Measurements from ENCODE around the gene SLC2A11.

SLC2A11 gene

GRCh38 chr22:23857606-23858483, at the start of gene SLC2A11:
SLC2A11 (plus strand) TSS chr22:23857875; CDS start chr22:23858000, 125 bp downstream.
- peak; percentile 95 to 96 for DNase-seq

GRCh38 chr22:23812378-23812777, 45.3 kb upstream of the SLC2A11 start:
- DNase-seq = no peak

- no peak for DNase-seq
Observed at GRCh38 chr22:23815541-23816155, 42.0 kb upstream of the SLC2A11 start.

- no peak for DNase-seq
Observed at GRCh38 chr22:23816156-23816976, 41.3 kb upstream of the SLC2A11 start.

GRCh38 chr22:23817146-23817545, 40.5 kb upstream of the SLC2A11 start:
- DNase-seq = no peak

GRCh38 chr22:23818541-23818940, 39.1 kb upstream of the SLC2A11 start:
- DNase-seq = no peak

- no peak for DNase-seq
Observed at GRCh38 chr22:23820748-23821211, 36.9 kb upstream of the SLC2A11 start.

GRCh38 chr22:23822101-23822671, 35.5 kb upstream of the SLC2A11 start:
- no peak for DNase-seq

GRCh38 chr22:23823331-23823791, 34.3 kb upstream of the SLC2A11 start:
- no peak for DNase-seq

- DNase-seq = no peak
Observed at GRCh38 chr22:23824476-23825245, 33.0 kb upstream of the SLC2A11 start.

- DNase-seq = no peak
Observed at GRCh38 chr22:23825246-23825905, 32.3 kb upstream of the SLC2A11 start.

GRCh38 chr22:23826510-23827350, 30.9 kb upstream of the SLC2A11 start:
- no peak for DNase-seq

- DNase-seq = no peak
Observed at GRCh38 chr22:23827351-23827995, 30.2 kb upstream of the SLC2A11 start.

GRCh38 chr22:23828800-23829680, 28.6 kb upstream of the SLC2A11 start:
- DNase-seq = no peak

- no peak for DNase-seq
Observed at GRCh38 chr22:23829845-23830372, 27.8 kb upstream of the SLC2A11 start.

- no peak for DNase-seq
Observed at GRCh38 chr22:23831261-23831660, 26.4 kb upstream of the SLC2A11 start.

- DNase-seq = no peak
Observed at GRCh38 chr22:23831781-23832180, 25.9 kb upstream of the SLC2A11 start.

- no peak for DNase-seq
Observed at GRCh38 chr22:23832226-23833016, 25.3 kb upstream of the SLC2A11 start.

Measured in activated T-cell treated with anti-CD3 and anti-CD28 coated beads, Interleukin-2, amount 50 U/mL, for 48 hours (primary cell).